HEK293 (cell line): Measurements from ENCODE around the gene ARHGAP6.

Source experiments
- CTCF ChIA-PET: fragments of 350-600 bp; formaldehyde crosslinking; extraction: SDS; loops from one replicate; lab custom pipeline; 2021; ENCODE audit warnings: antibody characterized with exemption; lab: Yijun Ruan, JAX
- POLR2A ChIA-PET: fragments of 300-600 bp; formaldehyde crosslinking; extraction: SDS; loops from one replicate; lab custom pipeline; 2020; ENCODE audit warnings: antibody characterized with exemption, inconsistent platforms; lab: Yijun Ruan, JAX
- H3K27ac ChIP-seq: fragments of 200-500 bp; sonication (Bioruptor generic); 2 replicates; pipeline ENCODE4 v1.5.1; 2014; ENCODE audit warnings: low read depth, low read length, control low read depth, inconsistent platforms; ENCODE audit errors: extremely low read depth
- H3K36me3 ChIP-seq, 2 experiments: fragments of 200-500 bp in 1 of 2; sonication (Bioruptor generic) in 1 of 2; 1 replicate in 1 of 2; 2 replicates in 1 of 2; pipeline ENCODE4 v1.5.1; 2014 to 2017; ENCODE audit warnings: inconsistent platforms in 2 of 2, low read length in 2 of 2; ENCODE audit not compliant: control insufficient read depth in 2 of 2, insufficient read depth in 1 of 2
- H3K4me1 ChIP-seq: fragments of 200-500 bp; sonication (Bioruptor generic); 2 replicates; pipeline ENCODE4 v1.5.1; 2014; ENCODE audit warnings: mild to moderate bottlenecking, low read length, inconsistent platforms; ENCODE audit not compliant: control insufficient read depth, insufficient read depth
- H3K4me3 ChIP-seq: 2 replicates; pipeline ENCODE4 v1.5.1; 2011; ENCODE audit warnings: low read depth, mild to moderate bottlenecking, control low read depth, low read length, moderate library complexity
- H3K9me3 ChIP-seq: fragments of 200-500 bp; sonication (Bioruptor generic); 2 replicates; pipeline ENCODE4 v1.5.1; 2014; ENCODE audit warnings: low read depth, low read length, inconsistent platforms; ENCODE audit not compliant: control insufficient read depth, insufficient read depth
- EGR2 ChIP-seq: fragments of 450-650 bp; formaldehyde crosslinking; IDR thresholded peaks from 2 replicates; pipeline ENCODE4 v1.5.1; 2016; ENCODE audit warnings: low read depth, missing biosample characterization, missing genetic modification characterization
- ELK4 ChIP-seq: IDR thresholded peaks from 2 replicates; pipeline ENCODE4 v1.6.1; 2011; ENCODE audit warnings: mild to moderate bottlenecking, low read depth, low read length, borderline replicate concordance
- KLF1 ChIP-seq: fragments of 450-650 bp; formaldehyde crosslinking; IDR thresholded peaks from 2 replicates; pipeline ENCODE4 v1.5.1; 2016; ENCODE audit warnings: missing biosample characterization, missing genetic modification characterization
- RBAK ChIP-seq: fragments of 450-650 bp; formaldehyde crosslinking; IDR thresholded peaks from 2 replicates; pipeline ENCODE4 v1.5.1; 2016; ENCODE audit warnings: missing biosample characterization, missing genetic modification characterization
- SALL2 ChIP-seq: fragments of 450-650 bp; formaldehyde crosslinking; IDR thresholded peaks from 2 replicates; pipeline ENCODE4 v1.5.0; 2017; ENCODE audit warnings: missing biosample characterization, mild to moderate bottlenecking, missing genetic modification characterization, borderline replicate concordance
- SP7 ChIP-seq: fragments of 450-650 bp; formaldehyde crosslinking; IDR thresholded peaks from 2 replicates; pipeline ENCODE4 v1.5.1; 2016; ENCODE audit warnings: missing biosample characterization, missing genetic modification characterization
- ZFP41 ChIP-seq: fragments of 450-650 bp; formaldehyde crosslinking; IDR thresholded peaks from 2 replicates; pipeline ENCODE4 v1.5.1; 2016; ENCODE audit warnings: missing biosample characterization, missing genetic modification characterization, borderline replicate concordance
- ZNF112 ChIP-seq: fragments of 450-650 bp; formaldehyde crosslinking; IDR thresholded peaks from 2 replicates; pipeline ENCODE4 v1.5.0; 2017; ENCODE audit warnings: missing biosample characterization, missing genetic modification characterization
- ZNF157 ChIP-seq: fragments of 450-650 bp; formaldehyde crosslinking; IDR thresholded peaks from 2 replicates; pipeline ENCODE4 v1.5.1; 2016; ENCODE audit warnings: missing biosample characterization, missing genetic modification characterization
- ZNF19 ChIP-seq: fragments of 450-650 bp; formaldehyde crosslinking; IDR thresholded peaks from 2 replicates; pipeline ENCODE4; 2016; ENCODE audit warnings: missing biosample characterization, missing genetic modification characterization, low read depth
- ZNF223 ChIP-seq: fragments of 450-650 bp; formaldehyde crosslinking; IDR thresholded peaks from 2 replicates; pipeline ENCODE4 v1.5.1; 2016; ENCODE audit warnings: missing biosample characterization, missing genetic modification characterization
- ZNF335 ChIP-seq: fragments of 450-650 bp; formaldehyde crosslinking; conservative IDR thresholded peaks from 2 replicates; pipeline ENCODE4 v1.5.1; 2016; ENCODE audit warnings: missing biosample characterization, missing genetic modification characterization
- ZNF366 ChIP-seq: fragments of 450-650 bp; formaldehyde crosslinking; conservative IDR thresholded peaks from 2 replicates; pipeline ENCODE4 v1.5.1; 2016; ENCODE audit warnings: missing biosample characterization, missing genetic modification characterization
- ZNF521 ChIP-seq: fragments of 450-650 bp; formaldehyde crosslinking; IDR thresholded peaks from 2 replicates; pipeline ENCODE4 v1.5.1; 2017; ENCODE audit warnings: missing biosample characterization, mild to moderate bottlenecking, missing genetic modification characterization
- ZNF529 ChIP-seq: fragments of 450-650 bp; formaldehyde crosslinking; IDR thresholded peaks from 2 replicates; pipeline ENCODE4 v1.5.1; 2017; ENCODE audit warnings: missing genetic modification characterization, missing biosample characterization; ENCODE audit not compliant: insufficient replicate concordance
- ZNF560 ChIP-seq: fragments of 450-650 bp; formaldehyde crosslinking; IDR thresholded peaks from 2 replicates; pipeline ENCODE4 v1.5.1; 2017; ENCODE audit warnings: missing biosample characterization, missing genetic modification characterization, borderline replicate concordance
- ZNF580 ChIP-seq: fragments of 450-650 bp; formaldehyde crosslinking; IDR thresholded peaks from 2 replicates; pipeline ENCODE4 v1.5.1; 2016; ENCODE audit warnings: missing biosample characterization, missing genetic modification characterization
- ZNF707 ChIP-seq: fragments of 450-650 bp; formaldehyde crosslinking; IDR thresholded peaks from 2 replicates; pipeline ENCODE4 v1.5.1; 2016; ENCODE audit warnings: missing biosample characterization, missing genetic modification characterization
- ZNF830 ChIP-seq: fragments of 450-650 bp; IDR thresholded peaks from 2 replicates; pipeline ENCODE4 v1.5.0; 2018; ENCODE audit warnings: missing biosample characterization, missing genetic modification characterization, low read depth, mild to moderate bottlenecking, moderate library complexity
- TF ChIP-seq, protein P1 (sequence below): fragments of 450-650 bp; formaldehyde crosslinking; IDR thresholded peaks from 2 replicates; pipeline ENCODE4 v1.5.1; 2016; ENCODE audit warnings: missing biosample characterization, missing genetic modification characterization
- TF ChIP-seq, protein P2 (sequence below): fragments of 450-650 bp; formaldehyde crosslinking; IDR thresholded peaks from 2 replicates; pipeline ENCODE4 v1.5.1; 2016; ENCODE audit warnings: missing biosample characterization, missing genetic modification characterization

The ARHGAP6 gene

GRCh38 chrX:11257290-11257689 lies 408.4 kb downstream of the ARHGAP6 start:
- CTCF ChIA-PET = no interaction called here
- Histone ChIP-seq H3K27ac (no peak overlapping the region), H3K4me1 (no peaks in the 10 kb centered on the region), H3K4me3 (no peak overlapping the region), H3K36me3 (no peaks in the 10 kb centered on the region), H3K9me3 (no peaks in the 10 kb centered on the region)
- TF ChIP-seq SP7 (tag by site-specific recombination) (no peak), ZNF19 (no peak), SALL2 (tag by site-specific recombination) (no peak), EGR2 (tag by site-specific recombination) (no peak)
- POLR2A ChIA-PET = no interaction called here

- H3K4me3 ChIP-seq = no peak overlapping the region
- POLR2A ChIA-PET = no interaction called here
- no peaks in the 10 kb centered on the region for H3K36me3 ChIP-seq
- CTCF ChIA-PET = no interaction called here
- H3K9me3 ChIP-seq = no peaks in the 10 kb centered on the region
- H3K27ac ChIP-seq = no peak overlapping the region
- TF ChIP-seq, protein P1, sequence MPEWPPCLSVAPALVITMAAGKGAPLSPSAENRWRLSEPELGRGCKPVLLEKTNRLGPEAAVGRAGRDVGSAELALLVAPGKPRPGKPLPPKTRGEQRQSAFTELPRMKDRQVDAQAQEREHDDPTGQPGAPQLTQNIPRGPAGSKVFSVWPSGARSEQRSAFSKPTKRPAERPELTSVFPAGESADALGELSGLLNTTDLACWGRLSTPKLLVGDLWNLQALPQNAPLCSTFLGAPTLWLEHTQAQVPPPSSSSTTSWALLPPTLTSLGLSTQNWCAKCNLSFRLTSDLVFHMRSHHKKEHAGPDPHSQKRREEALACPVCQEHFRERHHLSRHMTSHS (tag by site-specific recombination) = no peak
- TF ChIP-seq ZNF335 (tag by site-specific recombination) (no peak), ZNF830 (tag by site-specific recombination) (no peak), RBAK (tag by site-specific recombination) (no peak), ZFP41 (tag by site-specific recombination) (no peak), ZNF707 (tag by site-specific recombination) (no peak), ZNF157 (no peak), ZNF560 (tag by site-specific recombination) (no peak), ZNF366 (no peak), ZNF112 (tag by site-specific recombination) (no peak), ZNF529 (tag by site-specific recombination) (no peak), ZNF580 (tag by site-specific recombination) (no peak), ELK4 (no peak), ZNF521 (tag by site-specific recombination) (no peak), KLF1 (tag by site-specific recombination) (no peak), ZNF223 (no peak)
- TF ChIP-seq, protein P2, sequence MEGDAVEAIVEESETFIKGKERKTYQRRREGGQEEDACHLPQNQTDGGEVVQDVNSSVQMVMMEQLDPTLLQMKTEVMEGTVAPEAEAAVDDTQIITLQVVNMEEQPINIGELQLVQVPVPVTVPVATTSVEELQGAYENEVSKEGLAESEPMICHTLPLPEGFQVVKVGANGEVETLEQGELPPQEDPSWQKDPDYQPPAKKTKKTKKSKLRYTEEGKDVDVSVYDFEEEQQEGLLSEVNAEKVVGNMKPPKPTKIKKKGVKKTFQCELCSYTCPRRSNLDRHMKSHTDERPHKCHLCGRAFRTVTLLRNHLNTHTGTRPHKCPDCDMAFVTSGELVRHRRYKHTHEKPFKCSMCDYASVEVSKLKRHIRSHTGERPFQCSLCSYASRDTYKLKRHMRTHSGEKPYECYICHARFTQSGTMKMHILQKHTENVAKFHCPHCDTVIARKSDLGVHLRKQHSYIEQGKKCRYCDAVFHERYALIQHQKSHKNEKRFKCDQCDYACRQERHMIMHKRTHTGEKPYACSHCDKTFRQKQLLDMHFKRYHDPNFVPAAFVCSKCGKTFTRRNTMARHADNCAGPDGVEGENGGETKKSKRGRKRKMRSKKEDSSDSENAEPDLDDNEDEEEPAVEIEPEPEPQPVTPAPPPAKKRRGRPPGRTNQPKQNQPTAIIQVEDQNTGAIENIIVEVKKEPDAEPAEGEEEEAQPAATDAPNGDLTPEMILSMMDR (tag by site-specific recombination) = no peak
- H3K4me1 ChIP-seq = no peaks in the 10 kb centered on the region
These were observed 411.2 kb downstream of the ARHGAP6 start for GRCh38 chrX:11254417-11255109.
